ENCODE measurements around the gene ASB1. TPM values are rescaled to one million over a fixed set of nuclear protein-coding genes. Genes with fewer than 3 reads are reported as not detected.

ASB1 gene
- total and polyA plus RNA-seq, 9 of the 15 experiments (the other 6 are each of a cell fraction or from before 2014, with no cell fraction given) = 6.3 to 37.7 (median 23.9) TPM

GRCh38 chr2:238420878-238421694 is 5.6 kb upstream of the ASB1 start (continued):
- TF ChIP-seq FOXM1 (IDR thresholded peaks at IDR 0.05; ENCODE audit: low read depth) = no peak
- TF ChIP-seq FOXM1 (CRISPR knock-in tag; IDR thresholded peaks at IDR 0.05; ENCODE audit: low read depth) = no peak
- TF ChIP-seq ZNF124 (CRISPR knock-in tag; IDR thresholded peaks at IDR 0.05) = no peak
- TF ChIP-seq ZNF655 (CRISPR knock-in tag; IDR thresholded peaks at IDR 0.05) = no peak
- no peak for TF ChIP-seq ZC3H11A (IDR thresholded peaks at IDR 0.05; ENCODE audit: low read depth, low read length)
- no peak for TF ChIP-seq ZBTB9 (CRISPR knock-in tag; IDR thresholded peaks at IDR 0.05)
- no peak for TF ChIP-seq TEAD1 (CRISPR knock-in tag; IDR thresholded peaks at IDR 0.05)
- no peak for TF ChIP-seq ZNF512 (tag; IDR thresholded peaks at IDR 0.05)
- no peak for TF ChIP-seq ZNF507 (tag; conservative IDR thresholded peaks at IDR 0.05)
- TF ChIP-seq CEBPZ (IDR thresholded peaks at IDR 0.05; ENCODE audit: borderline replicate concordance, low read depth, low read length) = no peak
- TF ChIP-seq HMGXB4 (CRISPR knock-in tag; IDR thresholded peaks at IDR 0.05) = no peak
- no peak for TF ChIP-seq HNRNPUL1 (IDR thresholded peaks at IDR 0.05; ENCODE audit: low read length)
- no peak for TF ChIP-seq ZBTB43 (CRISPR knock-in tag; IDR thresholded peaks at IDR 0.05)
- TF ChIP-seq SLC30A9 (CRISPR knock-in tag; IDR thresholded peaks at IDR 0.05) = no peak
- no peak for TF ChIP-seq SP1 (CRISPR knock-in tag; IDR thresholded peaks at IDR 0.05)
- TF ChIP-seq GATAD2A (IDR thresholded peaks at IDR 0.05) = no peak
- TF ChIP-seq KLF16 (IDR thresholded peaks at IDR 0.05) = peak; percentile 46; the same call in 1 of the 2 replicates
